Activated CD4-positive, alpha-beta T cell treated with anti-CD3 and anti-CD28 coated beads, Interleukin-2, amount 50 U/mL, for 4 hours (primary cell): ENCODE measurements around the gene FOXE3.

Experiments used
- DNase-seq, 2 experiments: peaks; one replicate each; pipeline ENCODE4 v3.0.0-alpha.2; 2020

FOXE3 gene

DNA sequence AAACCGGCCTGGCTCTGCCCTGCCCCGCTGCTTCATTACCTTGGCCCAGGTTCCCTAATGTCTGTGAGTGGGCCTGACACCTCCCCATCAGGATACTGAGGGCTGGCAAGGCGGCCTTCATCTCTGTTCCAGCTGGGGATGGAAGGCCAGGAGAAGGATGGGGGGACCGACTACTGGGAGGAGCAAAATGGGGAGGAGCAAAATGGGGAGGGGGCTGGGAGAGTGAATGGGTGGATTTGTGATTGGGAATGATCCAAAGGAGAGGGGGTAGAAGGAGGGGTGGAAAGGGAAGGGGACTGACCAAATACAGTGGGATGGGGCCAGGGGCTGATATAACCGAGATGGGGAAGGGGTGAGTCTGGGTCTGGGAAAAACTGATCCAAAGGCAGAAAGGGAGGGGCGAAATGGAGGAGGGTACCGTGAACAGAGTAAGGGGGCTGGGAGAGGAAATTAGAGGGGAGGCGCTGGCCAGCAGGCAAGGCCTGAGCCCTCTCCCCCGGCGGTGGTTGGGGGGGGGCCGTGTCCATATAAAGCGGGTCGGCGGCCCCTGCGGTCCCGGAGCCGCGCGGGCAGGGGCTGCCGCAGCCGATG is at the start of gene FOXE3:
Gene FOXE3 (plus strand): TSS at position 558 of the 591 bp plus-strand sequence. CDS start 31 bp downstream, at position 589.
- no peak for DNase-seq

DNA sequence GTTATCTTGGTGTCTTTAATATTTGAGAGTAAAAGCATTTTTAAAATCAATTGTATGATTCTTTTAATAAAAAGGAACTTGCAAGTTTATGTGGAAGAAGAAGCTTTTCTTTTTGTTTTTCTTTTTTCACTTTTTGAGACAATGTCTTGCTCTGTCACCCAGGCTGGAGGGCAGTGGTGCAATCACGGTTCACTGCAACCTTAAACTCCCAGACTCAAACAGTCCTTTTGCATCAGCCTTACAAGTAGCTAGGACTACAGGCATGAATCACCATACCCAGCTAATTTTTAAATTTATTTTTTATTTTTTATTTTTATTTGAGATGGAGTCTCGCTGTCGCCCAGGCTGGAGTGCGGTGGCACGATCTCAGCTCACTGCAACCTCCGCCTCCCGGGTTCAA is 48.4 kb upstream of the FOXE3 start:
- no peak for DNase-seq

DNA sequence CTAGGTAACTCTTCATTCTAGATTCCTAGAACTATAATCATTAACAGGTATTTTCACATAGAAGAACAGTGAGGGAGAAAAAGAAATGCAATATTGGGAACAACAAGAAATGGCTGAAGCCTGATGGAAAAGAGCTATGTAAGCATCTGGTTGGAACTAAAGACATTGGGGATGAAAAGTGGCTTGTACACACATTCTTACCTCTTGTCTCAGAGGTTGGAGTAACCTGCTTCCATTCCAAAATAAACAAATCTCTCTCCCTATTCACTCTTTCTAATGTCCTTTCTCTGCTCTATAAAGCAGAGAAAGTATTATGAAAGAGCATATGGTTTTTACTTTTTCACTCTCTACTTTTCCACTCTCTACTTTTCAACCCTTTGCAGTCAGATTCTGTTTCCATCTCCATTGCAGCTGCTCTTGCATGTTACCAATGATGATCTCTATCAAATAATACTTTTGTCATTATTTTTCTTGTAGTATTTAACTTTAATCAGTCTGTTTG is 45.0 kb upstream of the FOXE3 start:
- DNase-seq = no peak

DNA sequence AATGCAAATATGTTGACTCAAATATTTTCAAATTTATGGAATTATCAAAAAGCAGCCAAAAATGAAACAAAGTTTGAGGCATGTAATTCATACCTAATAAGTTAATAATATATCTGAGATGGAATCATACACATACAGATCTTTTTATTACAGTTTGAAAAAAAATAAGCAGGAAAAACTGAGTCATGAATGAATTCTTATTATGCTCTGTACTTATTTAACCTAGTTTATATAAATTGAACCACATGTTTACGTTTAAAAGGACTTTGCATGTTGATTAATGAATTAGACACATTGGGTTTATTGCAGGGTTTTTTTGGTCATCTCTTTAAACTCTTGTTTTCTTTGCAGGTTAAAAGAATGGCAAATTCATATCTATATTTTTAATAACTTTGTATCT is 41.6 kb upstream of the FOXE3 start:
- no peak for DNase-seq

DNA sequence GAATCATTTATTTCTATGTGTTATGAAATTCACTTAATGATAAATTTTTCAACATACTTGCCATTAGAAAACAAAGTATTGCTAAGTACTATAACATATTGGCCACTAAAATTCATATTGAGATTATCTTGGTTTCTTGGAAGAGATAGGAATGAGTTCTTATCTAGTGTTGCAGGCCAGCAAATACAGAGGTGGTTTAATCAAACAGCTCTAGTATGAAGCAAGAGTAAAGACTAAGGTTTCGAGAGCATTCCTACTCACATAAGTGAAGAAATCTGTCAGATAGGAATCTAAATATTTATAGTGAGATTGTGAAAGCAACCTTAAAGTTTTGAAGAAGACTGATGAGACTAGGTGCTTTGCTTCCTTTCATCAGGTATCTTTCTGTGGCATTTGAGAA is 37.9 kb upstream of the FOXE3 start:
- no peak for DNase-seq

DNA sequence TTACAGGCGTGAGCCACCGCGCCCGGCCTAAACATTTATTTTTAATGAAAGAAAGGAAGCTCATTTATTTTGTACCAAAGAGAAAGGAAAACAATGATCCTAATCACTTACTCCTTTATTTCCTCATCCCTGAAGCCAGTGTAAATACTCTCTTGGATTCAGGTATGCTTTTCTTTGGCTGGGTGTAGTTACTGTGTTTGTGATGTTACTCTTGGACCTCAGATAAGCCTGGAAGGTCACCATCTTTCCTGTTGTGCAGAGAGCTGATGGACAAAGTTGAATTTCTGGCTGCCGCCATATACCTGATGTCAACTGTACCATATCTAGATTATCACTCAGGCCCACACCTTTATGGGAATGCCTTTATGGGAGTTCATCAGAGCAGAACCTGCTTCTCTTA is 35.4 kb upstream of the FOXE3 start:
- DNase-seq = no peak

DNA sequence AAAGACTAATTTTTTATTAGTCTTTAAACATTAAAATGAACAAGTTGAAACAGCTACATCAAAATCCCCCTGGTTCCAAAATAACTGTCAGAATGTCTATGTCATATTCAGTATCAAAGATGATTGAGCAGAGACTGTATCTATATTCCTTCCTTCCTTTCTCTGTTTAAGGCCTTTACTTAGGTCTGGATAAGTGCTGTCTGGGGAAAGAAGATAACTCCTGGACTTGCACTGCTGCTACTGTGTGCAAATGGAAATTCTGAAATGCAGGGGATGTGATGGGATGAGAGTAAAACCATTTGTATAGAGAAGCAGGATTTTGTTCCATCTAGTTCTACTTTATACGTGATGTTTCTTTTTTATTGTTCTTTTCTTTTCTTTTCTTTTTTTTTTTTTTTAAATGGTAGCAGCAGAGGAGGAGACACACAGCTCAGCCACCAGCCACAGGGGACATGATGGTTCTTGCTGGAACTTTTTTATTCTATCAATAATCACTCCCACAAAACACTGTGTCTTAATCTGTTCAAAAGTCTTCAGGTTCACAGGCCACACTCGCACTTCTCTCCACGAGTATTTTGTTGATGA is 33.6 kb upstream of the FOXE3 start:
- DNase-seq = no peak

DNA sequence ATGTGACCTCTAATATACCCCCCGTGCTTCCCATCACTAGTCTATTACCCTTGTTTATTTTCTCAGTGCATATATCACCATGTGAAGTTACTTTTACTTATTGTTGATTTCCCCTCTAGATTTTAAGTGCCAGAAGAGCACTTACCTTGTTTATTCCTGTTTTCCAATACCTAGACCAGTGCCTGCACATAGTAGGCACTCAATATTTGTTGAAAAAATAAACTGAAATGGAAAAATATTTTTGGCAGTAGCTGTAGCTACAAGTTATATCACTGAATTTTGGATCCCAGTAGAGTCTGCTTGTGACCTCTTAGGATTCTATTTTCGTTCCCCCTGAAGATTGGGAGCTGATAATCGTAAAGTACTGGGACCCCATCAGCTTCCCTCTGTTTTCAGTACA is 32.0 kb upstream of the FOXE3 start:
- DNase-seq = no peak

DNA sequence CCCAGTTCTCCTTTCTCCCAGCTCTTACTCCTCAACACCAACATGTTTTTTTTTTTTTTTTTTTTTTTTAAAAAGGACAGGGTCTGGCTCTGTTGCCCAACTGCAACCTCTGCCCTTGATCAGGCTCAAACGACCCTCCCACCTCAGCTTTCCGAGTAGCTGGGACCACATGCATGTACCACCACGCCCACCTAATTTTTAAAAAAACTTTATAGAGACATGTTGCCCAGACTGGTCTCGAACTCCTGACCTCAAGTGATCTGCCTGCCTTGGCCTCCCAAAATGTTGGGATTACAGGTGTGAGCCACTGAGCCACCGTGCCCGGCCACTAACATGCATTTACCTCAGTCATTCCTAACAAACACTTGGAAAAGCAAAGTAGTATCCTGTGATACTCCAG is 31.1 kb upstream of the FOXE3 start:
- DNase-seq = no peak

DNA sequence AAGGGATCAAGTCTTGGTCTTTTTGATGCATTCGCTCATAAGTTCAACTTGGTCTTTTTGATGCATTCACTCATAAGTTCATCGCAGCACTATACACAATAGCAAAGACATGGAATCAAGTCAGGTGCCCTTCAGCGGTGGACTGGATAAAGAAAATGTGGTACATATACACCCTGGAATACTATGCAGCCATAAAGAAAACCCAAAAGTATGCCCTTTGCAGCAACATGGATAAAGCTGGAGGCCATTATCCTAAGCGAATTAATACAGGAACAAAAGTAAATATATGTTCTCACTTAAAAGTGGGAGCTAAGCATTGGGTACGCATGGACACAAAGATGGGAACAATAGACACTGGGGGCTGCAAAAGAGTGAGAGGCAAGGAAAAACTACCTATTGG is 29.8 kb upstream of the FOXE3 start:
- DNase-seq = no peak

DNA sequence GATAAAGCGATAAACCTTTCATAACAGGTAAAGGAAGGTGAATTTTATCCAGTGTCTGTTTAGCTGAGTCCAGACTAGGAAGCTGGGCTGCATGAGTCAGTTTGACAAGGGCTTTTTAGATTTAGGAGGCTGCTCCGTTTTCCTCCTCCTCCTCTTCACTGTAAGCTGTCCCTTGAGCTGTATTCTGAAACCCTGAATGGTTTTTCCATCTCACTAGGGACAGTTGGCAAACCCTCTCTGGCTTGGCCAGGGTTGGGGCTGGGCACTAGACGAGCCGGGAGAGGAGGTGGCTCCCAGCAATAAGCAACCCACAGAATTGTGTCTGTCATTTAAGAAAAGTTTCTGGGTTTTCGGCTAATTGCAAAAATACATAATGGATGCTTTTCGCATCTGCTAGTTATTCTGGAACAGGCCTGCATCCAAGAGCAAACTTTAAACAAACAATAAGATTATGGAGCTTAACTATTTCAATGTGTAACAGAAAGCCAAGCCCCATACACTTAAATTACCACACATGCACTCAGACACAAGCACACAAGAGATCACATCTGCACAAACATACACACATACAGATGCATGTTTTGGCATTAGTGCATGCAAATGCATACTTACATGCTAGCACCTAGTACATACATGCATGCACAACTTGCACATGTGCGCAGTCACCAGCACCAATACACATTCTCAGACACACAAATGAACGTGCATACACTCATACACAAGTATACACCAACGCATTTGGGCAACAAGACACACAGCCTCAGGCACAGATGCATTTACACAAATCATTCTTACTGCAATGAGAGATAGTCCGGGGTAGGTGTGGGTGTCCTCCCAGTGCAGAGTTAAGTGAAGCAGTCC is 27.8 kb upstream of the FOXE3 start:
- no peak for DNase-seq

DNA sequence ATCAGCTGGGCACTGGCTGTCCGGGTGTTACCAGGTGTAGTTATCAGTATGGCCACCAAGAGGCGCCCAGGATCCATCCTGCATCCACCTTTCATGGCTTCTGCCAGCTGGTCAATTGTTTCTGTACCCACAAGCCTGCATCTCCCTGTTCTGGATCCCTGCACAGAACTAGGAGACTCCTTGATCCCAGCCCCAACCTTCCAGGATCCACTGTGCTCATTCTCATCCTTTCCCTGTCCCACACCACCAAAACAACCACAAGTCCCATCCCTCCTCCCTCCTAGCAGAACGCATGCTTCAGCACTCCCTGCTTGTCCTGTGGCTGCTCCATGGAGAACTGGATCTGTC is 27.2 kb upstream of the FOXE3 start:
- peak; percentile 7 to 19 for DNase-seq

DNA sequence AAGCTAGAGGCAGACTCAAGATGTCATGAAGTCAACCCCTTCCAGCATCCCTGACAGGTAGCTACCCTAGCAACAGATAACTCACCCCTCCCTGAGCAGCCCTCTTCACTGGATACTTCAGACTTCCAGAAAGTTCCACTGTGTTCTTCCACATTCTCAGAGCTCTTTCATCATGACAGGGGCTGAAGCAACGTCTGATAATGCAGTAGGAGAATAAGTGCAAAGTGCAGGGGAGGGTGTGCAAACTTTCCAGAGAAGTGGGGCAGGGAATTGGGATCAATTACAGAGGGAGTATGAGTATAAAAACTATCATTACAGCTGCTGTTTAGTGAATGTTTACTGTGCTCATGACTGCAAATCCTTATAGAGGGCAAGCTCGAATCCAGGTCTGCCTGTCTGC is 26.4 kb upstream of the FOXE3 start:
- no peak for DNase-seq

DNA sequence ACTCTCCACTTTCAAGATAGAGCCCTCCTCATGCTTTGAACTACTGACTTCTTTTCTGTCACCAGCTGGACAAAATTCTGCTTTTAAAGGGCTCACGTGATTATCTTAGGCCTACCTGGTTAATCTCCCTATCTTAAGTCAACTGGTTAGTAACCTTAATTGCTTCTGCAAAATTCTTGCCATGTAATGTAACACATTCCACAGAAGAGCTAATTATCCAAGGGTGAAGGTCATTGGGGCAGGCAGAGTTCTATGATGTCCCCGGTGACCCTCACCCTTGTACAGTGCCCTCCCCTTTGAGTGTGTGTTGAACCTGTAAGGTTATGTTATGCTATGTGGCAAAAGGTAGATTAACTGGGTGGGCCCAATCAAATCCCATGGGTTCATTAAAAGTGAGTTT is 25.2 kb upstream of the FOXE3 start:
- DNase-seq = no peak

DNA sequence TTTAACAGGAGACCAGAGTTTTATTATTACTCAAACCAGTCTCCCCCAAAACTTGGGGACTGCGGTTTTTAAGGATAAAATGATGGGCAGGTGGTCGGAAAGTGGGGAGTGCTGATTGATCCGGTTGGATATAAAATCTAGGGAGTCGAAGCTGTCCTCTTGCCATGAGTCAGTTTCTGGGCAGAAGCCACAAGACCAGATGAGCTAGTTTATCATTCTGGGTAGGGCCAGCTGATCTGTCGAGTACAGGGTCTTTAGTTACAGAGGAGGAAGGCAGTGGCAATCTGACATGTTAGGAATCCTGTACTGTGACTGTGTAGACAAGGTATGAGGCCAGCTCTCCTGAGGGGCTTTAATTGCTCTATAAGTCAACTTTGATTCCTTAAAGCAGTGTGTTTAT is 22.9 kb upstream of the FOXE3 start:
- no peak for DNase-seq

DNA sequence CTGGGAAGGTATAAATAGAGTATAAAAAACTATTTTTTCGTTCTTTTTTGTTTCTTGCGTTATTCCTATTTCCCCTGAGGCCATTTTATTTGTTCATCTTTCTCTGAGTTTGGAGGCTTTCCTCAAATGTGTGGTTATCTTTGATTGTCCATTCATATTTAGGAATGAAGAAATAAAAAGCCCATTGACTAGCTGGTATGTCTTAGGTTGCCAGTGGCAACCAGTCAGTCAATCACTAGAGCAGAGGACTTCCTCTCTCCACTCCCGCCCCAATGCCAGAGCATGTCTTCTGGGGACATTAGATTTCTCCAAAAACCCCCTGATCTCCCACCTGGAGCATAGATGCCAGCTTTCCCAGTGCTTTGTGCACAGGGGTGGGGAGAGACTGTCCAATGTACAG is 20.7 kb upstream of the FOXE3 start:
- no peak for DNase-seq

DNA sequence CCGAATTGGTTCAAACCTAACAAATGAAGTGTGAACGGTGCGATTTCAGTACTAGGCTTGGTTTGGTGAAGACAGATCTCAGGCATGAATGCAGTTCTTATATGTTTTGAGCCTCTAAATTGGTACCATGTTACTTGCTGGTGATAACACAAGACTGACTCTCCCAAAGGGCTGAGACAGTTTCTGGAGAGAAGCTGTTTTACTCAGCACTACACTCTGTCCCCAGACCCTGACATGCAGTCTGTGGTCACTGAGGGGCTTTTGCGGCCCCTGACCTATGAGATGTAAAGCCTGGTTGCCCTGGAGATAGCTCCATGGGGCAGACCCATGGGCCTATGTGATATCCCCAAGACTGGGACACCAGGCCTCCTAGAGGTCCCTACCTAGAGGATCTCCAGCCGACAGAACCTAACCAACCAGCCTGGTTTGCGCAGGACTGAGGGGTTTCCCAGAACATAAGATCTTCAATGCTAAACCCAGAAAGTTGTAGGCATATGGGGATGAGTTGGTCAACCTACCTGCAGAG is 19.4 kb upstream of the FOXE3 start:
- DNase-seq = no peak

DNA sequence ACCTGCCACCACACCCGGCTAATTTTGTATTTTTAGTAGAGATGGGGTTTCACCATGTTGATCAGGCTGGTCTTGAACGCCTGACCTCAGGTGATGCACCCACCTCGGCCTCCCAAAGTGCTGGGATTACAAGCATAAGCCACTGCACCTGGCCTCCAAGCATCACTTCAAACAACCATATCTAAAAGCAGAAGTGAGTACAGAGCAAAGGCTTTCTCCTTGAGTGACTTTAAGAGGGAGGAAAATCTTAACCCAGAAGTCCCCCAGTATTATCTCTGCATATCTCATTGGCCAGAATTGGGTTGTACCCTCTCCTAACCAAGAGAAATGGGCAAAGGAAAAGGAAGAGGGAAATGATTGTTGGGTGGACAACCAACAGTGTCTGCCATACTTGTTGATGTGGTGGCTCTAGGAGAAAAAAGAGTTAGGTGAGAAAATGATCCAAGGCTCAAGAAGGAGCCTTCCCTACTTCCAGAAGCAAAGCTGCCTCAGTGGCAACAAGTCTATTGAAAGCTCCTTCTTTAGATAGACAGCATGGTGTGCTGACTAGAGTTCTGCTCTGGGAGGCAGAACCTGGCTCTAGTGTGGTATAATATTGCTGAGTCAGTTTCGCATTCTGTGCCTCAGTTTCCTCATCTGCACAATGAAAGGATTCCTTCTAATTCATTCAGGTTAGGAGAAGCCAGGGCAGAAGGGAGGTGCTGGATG is 16.8 kb upstream of the FOXE3 start:
- DNase-seq = no peak

DNA sequence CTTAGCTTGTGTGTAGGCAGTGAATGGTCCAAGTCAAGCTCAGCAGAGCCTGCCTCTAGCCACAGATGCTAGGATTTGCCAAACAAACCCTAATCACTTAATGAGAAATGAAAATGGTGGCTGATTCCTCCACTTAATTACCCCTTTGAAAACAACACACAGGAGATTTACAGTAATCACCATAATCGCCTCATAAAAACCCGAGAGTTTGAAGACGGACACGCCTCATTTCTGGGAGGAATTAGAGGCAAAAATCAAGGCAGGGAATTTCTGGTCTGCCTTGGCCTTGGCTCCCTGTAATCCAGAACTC is 16.3 kb upstream of the FOXE3 start:
- no peak for DNase-seq

DNA sequence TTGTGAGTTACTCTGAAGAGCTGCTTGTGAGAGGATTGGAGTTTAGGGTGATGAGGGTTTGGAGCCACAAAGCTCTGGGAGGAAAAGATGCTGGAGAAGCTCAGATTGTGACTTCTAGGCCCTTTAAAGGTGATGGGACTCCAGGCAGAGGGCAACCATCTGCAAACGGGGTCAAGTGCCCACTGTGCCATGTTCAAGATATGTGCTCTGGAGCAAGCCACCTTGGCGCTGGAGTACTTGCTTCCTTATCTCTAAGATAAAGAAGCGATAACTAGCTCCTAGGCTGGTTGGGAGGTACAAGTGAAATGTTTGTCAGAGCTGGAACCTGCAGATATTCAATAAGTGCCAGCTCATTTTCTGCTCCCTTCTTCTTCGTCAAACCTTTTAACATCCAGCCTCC is 14.3 kb upstream of the FOXE3 start:
- DNase-seq = no peak

DNA sequence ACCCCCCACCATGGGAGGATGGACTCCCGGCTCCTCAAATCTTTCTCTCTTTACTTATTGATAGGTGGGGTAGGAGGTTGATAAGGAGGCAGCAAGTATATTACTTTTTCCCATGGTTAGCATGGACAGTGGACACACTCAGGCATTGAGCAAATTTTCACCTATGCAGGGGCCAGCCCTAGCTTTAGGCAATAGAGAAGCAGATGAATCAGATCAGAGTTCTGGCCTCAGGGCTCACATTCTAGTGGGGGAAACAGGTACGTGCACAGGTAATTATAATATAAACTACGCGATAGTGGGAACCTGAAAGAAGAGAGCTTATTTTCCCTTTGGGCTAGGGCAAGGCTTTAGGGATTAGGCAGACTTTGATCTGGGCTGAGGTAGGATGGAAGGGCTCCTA is 13.5 kb upstream of the FOXE3 start:
- no peak for DNase-seq

DNA sequence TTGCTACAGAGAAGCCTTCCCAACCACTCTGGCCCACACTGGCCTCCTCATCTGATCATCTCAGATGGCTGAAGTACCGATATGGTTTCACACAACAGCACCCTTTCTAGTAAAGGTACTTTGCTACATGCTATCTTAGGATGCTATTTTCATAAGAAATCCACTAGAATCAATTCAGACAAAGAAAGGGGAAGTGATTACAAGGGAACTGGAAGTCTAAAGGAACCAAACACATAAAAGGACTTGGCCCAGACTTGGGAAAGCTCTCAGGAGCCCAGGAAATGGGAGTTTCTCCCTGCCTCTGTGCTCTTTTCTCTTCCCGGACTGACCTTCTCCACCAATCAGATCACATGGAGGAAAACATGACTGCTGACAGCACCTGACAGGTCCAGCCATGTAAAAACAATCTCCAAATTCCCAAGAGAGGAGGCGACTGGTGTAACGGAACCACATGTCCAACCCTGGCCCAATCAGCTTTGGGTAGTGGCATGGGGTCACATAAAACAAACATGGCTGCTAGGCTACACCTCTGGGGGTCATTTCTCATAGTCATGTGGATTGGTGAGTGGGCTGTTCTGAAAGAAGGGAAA is 12.7 kb upstream of the FOXE3 start:
- no peak for DNase-seq

DNA sequence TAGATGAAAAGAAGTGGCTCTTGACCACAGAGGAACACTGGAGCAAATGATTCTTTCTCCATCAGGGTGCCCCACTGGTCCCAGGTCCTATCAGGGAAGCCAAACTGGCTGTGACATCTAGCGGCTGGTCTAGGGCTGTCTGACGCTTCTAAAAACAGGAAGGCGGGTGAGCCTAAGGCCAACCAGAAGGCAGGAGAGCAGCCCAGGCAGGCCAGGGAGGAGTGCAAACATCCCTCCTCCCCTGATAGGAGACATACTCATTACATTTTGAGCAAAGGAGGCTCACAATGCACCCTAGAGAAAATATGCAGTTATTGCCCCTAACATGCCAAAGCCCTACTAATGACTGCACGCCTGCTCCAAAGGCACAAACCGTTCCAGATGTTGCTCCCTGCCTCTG is 10.4 kb upstream of the FOXE3 start:
- no peak for DNase-seq
